HG02970 (cell line): ENCODE data around the gene TAS2R41.
"Not testable (repeated sequence)": the region's sequence is repeated elsewhere in the genome, so short reads cannot be mapped to it uniquely, and the experiment has no call there.

Source experiments
- ATAC-seq: cut with Tn5 transposase; IDR thresholded peaks from one replicate; pipeline ENCODE4 v1.9.1; 2021; ENCODE audit warnings: mild to moderate bottlenecking, moderate library complexity, moderate number of reproducible peaks; ENCODE audit not compliant: unreplicated experiment, low FRiP score

TAS2R41 gene

GRCh38 chr7:143455942-143456341 lies 21.7 kb upstream of the TAS2R41 start:
- no peak for ATAC-seq

- ATAC-seq = no peak
Observed at GRCh38 chr7:143456992-143457793, 20.5 kb upstream of the TAS2R41 start.

- ATAC-seq = no peak
Observed at GRCh38 chr7:143458263-143458662, 19.4 kb upstream of the TAS2R41 start.

GRCh38 chr7:143458681-143459080 lies 19.0 kb upstream of the TAS2R41 start:
- no peak for ATAC-seq

GRCh38 chr7:143459359-143459758 lies 18.3 kb upstream of the TAS2R41 start:
- ATAC-seq = no peak

GRCh38 chr7:143460271-143460979 lies 17.2 kb upstream of the TAS2R41 start:
- no peak for ATAC-seq

- ATAC-seq = no peak
Observed at GRCh38 chr7:143462045-143462444, 15.6 kb upstream of the TAS2R41 start.

GRCh38 chr7:143463556-143463955 lies 14.1 kb upstream of the TAS2R41 start:
- ATAC-seq = no peak

GRCh38 chr7:143463957-143464356 lies 13.7 kb upstream of the TAS2R41 start:
- no peak for ATAC-seq

- no peak for ATAC-seq
Observed at GRCh38 chr7:143467724-143468123, 9.9 kb upstream of the TAS2R41 start.

- ATAC-seq = not testable (repeated sequence)
Observed at GRCh38 chr7:143472071-143472689, 5.5 kb upstream of the TAS2R41 start.

GRCh38 chr7:143479055-143479766 lies 1.5 kb downstream of the TAS2R41 start:
- no peak for ATAC-seq

- ATAC-seq = no peak
Observed at GRCh38 chr7:143480501-143480900, 2.8 kb downstream of the TAS2R41 start.

GRCh38 chr7:143484119-143484518 lies 6.4 kb downstream of the TAS2R41 start:
- ATAC-seq = no peak

GRCh38 chr7:143485094-143485493 lies 7.4 kb downstream of the TAS2R41 start:
- no peak for ATAC-seq

GRCh38 chr7:143485500-143485899 lies 7.8 kb downstream of the TAS2R41 start:
- no peak for ATAC-seq

GRCh38 chr7:143486266-143486665 lies 8.6 kb downstream of the TAS2R41 start:
- ATAC-seq = not testable (repeated sequence)

- ATAC-seq = no peak
Observed at GRCh38 chr7:143487061-143487460, 9.4 kb downstream of the TAS2R41 start.

GRCh38 chr7:143487566-143487965 lies 9.9 kb downstream of the TAS2R41 start:
- no peak for ATAC-seq

- ATAC-seq = no peak
Observed at GRCh38 chr7:143490717-143491306, 13.1 kb downstream of the TAS2R41 start.
